NCI-H1417 treated with DMSO at 0.1 percent for 48 hours (cell line): Measurements from ENCODE around the gene FBXW7.
"Not testable (repeated sequence)": the region's sequence is repeated elsewhere in the genome, so short reads cannot be mapped to it uniquely, and the experiment has no call there.

Experiments used
- DNase-seq: peaks from one replicate; lab custom pipeline; 2025; lab: John Stamatoyannopoulos, UW

Gene FBXW7

DNA sequence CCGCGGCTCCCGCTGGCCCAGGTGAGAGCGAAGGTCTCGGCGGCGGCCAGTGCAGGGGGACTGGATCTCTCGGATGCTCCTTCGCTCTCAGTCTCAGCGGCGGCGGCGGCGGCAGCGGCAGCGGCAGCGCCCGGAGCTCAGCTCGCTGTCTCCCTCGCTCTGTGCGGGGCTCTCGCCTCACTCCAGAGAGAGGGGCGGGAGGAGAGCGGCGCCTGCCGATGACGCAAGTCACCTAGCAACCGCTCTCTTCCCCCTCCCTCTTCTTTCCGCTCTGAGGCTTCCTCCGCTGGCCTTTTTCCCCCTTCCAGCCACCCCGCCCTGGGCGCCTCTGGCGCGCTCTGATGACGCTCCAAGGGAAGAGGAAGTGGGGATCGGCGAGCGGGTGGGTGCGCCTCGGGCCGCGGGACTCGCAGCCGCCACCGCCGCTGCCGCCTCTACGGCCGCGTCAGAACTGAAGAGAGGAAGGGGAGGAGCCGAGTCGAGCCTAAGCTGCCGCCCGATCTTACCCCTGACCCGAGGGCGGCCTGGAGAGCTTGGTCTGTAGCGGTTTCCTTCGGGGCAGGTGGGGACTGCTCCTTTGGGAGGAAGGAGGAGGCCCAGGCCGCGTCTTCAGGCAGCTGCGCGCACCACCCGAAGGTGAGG, at the start of gene FBXW7:
FBXW7 (minus strand) TSS at position 190 of the 642 bp plus-strand sequence. CDS start 124,289 bp downstream, outside the sequence.
- peak; percentile 84 for DNase-seq

- no peak for DNase-seq
Measured at GRCh38 chr4:152585023-152585441, 49.1 kb upstream of the FBXW7 start.

- no peak for DNase-seq
Measured at GRCh38 chr4:152581536-152582160, 45.8 kb upstream of the FBXW7 start.

- DNase-seq = no peak
Measured at GRCh38 chr4:152579916-152580315, 44.0 kb upstream of the FBXW7 start.

DNA sequence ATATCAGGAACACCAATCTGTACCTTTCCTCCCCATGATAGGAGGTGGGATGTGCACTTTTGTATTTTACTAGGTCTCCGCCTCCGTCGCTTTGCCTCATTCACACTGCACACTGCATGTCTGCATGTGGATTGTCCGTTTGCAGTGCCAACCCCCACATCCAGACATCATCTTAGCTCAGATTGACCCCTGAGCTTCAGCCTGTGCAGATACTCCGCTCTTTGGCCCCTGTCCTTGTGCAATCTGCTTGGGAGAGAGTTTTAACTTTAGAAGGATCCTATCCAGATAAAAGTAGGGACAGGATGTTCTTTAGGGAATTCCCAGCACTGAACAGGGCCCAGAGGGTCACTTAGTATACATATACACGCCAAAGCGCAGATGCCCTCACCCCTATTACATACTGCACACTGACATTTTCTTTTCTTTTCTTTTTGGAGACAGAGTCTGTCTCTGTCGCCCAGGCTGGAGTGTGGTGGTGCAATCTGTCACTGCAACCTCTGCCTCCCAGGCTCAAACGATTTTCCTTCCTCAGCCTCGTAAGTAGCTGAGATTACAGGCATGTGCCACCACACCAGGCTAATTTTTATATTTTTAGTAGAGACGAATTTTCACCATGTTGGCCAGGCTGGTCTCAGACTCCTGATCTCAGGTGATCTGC, 43.3 kb upstream of the FBXW7 start:
- DNase-seq = no peak

- no peak for DNase-seq
Measured at GRCh38 chr4:152578670-152579069, 42.8 kb upstream of the FBXW7 start.

DNA sequence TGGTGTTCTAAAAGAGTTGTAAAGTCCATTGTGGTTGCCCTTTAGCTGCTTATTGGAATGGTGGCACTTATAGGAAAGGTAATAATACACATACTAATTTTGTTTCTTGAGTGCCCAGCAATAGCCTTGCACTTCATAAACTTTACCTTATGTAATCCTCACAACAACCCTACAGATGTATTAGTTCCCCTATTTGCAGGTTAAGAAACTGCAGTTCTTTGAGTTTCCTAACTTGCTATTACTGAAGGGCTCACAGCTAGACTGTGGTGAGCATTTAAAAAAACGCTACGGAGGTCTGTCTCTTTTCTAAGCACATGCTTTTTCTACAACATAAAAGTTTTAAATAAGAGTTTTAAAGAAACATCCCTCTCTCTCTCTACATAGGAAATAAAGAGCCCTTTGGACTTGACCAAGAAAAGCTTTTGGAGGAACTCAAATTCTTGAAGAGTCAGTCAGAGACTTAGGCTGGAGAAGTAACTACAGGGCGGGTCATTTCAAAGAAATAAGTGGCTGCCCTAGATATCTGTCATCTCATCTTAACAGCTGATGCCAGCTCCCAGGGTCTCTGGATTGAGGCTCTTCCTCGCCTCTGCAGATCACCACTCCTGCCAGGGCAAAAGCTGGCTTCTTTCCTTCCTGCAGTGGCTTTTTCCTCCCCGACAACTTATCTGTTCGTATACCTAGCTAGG, 42.0 kb upstream of the FBXW7 start:
- DNase-seq = no peak

DNA sequence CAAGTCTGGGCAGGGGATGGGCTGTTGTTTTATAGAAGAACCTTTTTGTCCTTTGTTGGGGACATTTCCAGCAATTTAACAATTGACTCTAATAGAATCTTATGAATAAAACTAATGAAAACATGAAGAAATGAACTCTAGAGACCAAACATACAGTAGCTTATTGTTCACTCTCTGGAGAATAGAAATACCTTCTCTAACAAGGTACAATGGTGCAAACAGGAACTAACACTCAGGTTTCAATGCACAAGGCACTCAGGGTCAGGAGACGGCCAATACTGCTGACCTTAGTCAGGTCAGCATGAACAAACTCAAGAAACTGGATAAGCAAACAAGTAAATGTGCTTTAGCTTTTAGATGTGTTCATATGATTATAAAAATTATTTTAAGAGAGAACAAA, 39.6 kb upstream of the FBXW7 start:
- no peak for DNase-seq

DNA sequence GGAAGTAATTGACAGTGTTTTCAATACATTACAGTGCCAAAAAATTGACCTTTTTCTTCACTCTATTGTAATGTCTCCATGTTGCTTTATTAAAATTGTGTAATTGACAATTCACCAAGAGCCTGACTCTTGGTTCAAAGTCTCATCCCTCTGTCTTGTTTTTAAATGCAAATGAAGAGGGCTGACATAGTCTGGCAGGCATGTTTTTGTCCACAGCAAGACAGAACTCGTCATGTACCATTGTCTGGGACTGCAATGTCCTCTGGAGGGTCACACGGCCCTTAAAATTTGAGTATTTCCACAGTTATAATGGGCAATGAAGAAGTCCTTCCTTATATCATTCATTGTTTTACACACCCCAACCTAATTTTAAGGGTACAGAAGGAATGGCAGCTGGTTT, 38.0 kb upstream of the FBXW7 start:
- DNase-seq = no peak

DNA sequence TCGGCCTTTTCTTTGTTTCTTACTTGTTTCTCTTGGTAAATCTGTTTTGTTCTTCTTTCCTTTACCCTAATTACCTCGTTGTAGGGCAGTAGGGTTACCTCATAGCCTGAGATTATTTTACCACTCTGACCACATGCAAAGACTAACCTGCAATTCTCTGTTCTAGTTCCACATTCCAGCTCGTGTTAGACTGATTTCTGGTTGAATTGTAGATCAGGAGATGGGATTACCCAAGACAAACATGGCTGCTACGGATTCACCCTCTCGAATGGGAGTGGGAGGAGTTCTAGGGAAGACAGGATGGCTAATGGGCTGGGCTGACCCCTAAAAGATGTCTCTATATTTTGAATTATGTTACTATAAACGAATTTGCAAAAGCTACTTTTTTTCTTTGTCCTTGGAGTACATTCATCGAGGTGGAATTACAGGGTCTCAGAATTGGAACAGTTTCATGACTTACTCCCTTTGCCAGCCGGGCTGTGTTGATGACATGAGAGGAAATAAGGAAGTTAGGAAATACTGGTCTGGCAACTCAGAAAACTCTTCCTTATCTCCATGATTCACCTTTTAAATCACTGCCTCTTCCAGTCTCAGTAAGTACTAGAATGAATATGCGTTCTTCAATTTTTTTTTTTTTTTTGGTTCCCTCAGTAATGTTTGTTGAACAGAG, 36.7 kb upstream of the FBXW7 start:
- DNase-seq = no peak

DNA sequence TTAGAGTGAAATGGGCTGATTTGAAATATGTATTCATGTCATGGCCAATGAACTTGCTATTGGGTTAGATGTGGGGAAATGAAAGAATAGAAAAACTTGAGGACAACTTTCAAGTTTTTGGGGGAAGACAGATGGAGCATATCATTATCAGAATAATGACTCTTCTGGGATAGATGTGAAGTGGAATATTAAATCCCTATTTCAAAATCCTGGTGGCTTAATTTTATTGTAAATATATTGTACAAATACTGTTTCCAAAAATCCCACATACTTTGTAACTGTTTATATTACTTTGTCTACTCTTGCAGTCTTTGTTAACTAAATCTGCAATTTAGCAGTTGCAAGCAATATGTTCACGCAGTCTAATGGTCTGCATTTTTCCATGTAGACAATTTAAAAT, 35.9 kb upstream of the FBXW7 start:
- DNase-seq = no peak

DNA sequence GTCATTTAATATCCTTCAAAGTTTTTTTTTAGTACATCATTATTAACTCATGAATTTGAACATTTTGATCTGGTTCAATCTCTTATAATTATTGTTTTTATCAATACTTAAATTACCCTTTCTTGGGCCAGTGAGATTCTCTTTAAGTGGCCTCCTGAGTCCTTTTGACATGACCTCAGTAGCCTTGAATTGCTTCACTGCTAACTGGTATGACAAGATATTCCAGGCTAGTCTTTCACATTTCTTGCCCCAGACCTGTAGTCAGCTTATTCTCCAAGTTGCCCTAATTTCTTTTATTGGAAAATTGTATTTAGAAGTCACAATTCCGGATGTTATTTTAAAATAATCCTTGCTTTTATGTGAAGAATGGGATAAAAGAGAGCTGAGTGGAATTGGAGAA, 35.4 kb upstream of the FBXW7 start:
- DNase-seq = no peak

GRCh38 chr4:152565333-152565732, 29.4 kb upstream of the FBXW7 start:
- DNase-seq = no peak

- DNase-seq = no peak
Measured at GRCh38 chr4:152564336-152564735, 28.4 kb upstream of the FBXW7 start.

DNA sequence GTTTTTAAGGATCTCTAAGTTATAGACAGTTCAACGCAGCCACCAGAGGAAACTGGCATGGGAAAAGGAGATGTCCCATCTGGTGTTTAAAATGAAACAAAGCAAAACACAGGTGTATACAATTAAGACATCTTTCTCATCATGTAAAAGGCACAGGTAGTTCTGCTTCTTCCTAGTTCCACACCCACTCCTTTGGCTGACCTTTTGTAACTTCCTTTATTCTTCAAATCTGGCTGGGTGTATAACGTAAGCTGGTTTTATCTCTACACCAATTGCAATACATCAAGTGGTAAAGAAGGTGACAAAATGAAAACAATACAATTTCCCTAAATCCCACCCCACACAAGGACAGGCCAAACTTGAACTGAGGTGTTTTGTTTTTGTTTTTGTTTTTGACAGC, 27.3 kb upstream of the FBXW7 start:
- DNase-seq = no peak

DNA sequence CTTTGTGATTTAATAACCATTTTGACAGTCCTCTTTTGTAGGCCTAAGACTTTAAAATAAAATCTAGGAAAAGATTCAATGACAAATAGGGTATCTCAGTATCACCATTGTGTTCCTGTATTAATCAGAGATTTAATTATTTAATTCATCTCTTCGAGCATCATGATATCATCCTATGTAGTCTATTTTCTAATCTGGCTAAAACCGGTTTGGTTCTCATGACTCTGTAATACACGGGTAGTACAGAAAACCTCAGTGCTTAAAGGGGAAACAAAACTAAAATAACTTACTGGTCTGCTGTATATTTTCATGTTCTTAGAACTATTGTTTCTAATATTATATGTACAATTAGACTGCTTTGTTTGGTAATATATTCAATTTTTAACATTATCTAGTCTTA, 23.7 kb upstream of the FBXW7 start:
- DNase-seq = no peak

- DNase-seq = no peak
Measured at GRCh38 chr4:152558396-152558795, 22.5 kb upstream of the FBXW7 start.

- DNase-seq = no peak
Measured at GRCh38 chr4:152556834-152557233, 20.9 kb upstream of the FBXW7 start.

GRCh38 chr4:152556283-152556682, 20.4 kb upstream of the FBXW7 start:
- DNase-seq = no peak

DNA sequence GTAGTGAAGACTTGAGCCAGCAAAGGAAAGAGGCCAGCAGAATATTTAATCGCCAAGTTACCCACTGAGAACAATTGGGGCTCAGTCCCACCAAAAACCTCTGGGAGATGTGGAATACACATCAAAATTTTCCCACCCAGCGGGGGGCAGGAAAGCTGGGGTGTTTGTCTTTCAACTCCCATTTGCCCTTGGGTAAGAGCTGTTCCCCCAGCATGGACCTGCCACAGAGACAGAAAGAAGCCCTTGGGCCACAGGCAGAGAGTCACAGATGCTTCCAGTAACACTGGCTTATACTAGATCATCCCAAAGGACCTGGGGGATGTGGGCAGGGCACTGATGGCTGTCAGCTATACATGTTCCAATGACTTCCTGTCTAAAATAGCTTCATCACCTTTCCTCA, 18.9 kb upstream of the FBXW7 start:
- DNase-seq = no peak

- DNase-seq = not testable (repeated sequence)
Measured at GRCh38 chr4:152550687-152551086, 14.8 kb upstream of the FBXW7 start.

- no peak for DNase-seq
Measured at GRCh38 chr4:152545088-152545487, 9.2 kb upstream of the FBXW7 start.
